HAP-1 (cell line): ENCODE measurements around the gene HM13.
"Not testable (repeated sequence)": the region's sequence is repeated elsewhere in the genome, so short reads cannot be mapped to it uniquely, and the experiment has no call there.

Source experiments
- DNase-seq, 2 experiments: peaks; one replicate each; pipeline ENCODE4 v3.0.0-alpha.2; 2016 to 2020; ENCODE audit warnings: low spot score in 2 of 2
- H3K27me3 ChIP-seq: fragments of 250-450 bp; sonication (Bioruptor Pico); 2 replicates; pipeline ENCODE4 v1.5.1; 2020; ENCODE audit warnings: low read depth, mild to moderate bottlenecking, moderate library complexity
- H3K36me3 ChIP-seq: fragments of 250-450 bp; sonication (Bioruptor Pico); replicated peaks from 2 replicates; pipeline ENCODE4 v1.5.1; 2020; ENCODE audit warnings: mild to moderate bottlenecking
- H3K4me1 ChIP-seq: fragments of 250-450 bp; sonication (Bioruptor Pico); 2 replicates; pipeline ENCODE4 v1.5.1; 2020; ENCODE audit warnings: mild to moderate bottlenecking
- H3K4me3 ChIP-seq: fragments of 250-450 bp; sonication (Bioruptor Pico); 2 replicates; pipeline ENCODE4 v1.5.1; 2020; ENCODE audit warnings: mild to moderate bottlenecking, moderate library complexity
- H3K9me3 ChIP-seq: fragments of 250-450 bp; sonication (Bioruptor Pico); 2 replicates; pipeline ENCODE4 v1.5.1; 2020; ENCODE audit warnings: mild to moderate bottlenecking, moderate library complexity
- in situ Hi-C: fragments of 300-500 bp; cut with MboI; formaldehyde crosslinking; loops from 3 replicates; pipeline ENCODE4 v1.14.3; 2020; ENCODE audit warnings: low sequenced_read_pairs, inconsistent platforms, mixed read lengths

The HM13 gene

DNA sequence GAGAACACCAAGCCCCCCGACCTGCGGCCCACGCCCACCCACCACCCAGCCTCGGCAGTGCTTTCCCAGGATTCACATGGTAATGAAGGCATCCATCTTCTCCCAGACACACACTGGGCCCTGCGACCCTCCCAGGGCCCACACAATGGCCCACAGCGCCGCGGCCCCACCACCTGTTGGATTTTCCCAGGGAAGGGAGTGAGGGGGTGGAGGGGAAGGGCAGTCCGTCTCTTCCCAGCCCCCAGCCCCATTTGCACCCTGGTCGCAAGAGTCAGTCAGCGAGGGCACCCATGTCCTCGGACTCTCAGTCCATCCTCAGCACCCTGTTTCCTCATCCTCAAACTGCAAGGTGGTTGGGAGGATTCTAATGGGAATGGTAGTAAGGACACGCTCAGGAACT, 67.1 kb downstream of the HM13 start:
- no peaks in the 10 kb centered on the region for H3K27me3 ChIP-seq
- in situ Hi-C loops: no loop called here
- no peak overlapping the region for H3K4me3 ChIP-seq
- H3K9me3 ChIP-seq: no peaks in the 10 kb centered on the region
- peaks cover 12% of the 10 kb centered on the region for H3K4me1 ChIP-seq
- H3K36me3 ChIP-seq: no peaks in the 10 kb centered on the region
- DNase-seq: no peak

DNA sequence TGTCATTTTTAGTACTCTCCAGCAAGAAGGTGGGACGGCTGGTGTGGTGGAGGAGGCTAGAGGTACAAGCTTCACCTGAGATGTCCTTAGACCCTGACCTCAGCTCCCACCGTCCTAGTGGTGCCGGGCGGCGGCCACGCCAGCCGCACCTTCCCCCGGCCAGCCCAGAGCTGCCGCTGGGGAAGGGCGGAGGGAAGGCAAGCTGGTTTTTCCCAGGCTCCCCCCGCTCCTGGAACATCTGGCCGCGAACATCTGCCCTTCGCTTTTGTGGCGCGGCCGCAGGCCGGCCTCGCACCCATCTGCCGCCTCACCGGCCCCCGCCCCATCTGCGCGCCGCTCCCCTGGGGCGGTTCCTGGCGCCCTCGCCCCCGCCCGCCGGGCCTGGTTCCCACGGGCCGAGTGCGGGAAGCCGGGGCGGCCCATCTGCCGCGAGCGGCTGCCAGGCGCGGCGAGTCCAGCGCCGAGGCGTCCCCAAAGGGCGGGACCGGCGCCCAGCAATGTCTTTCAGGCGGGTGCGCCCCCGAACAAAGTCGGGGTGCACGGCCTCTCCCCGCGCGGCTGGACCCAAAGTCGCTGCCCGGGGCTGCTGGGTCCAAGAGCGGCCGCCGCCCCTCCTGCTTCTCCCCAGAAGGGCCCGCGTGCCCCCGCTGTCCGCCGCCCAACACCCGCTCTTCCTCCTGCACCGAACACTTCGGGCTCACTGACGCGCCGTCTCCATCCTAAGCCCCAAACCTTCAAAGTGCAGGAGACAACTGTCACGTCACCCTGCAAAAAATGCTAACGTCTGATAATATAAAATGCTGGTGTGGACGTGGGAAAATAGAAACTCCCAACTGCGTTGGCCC, 73.5 kb downstream of the HM13 start:
- Histone ChIP-seq H3K4me1 (peaks cover 32% of the 10 kb centered on the region), H3K27me3 (no peaks in the 10 kb centered on the region), H3K9me3 (no peaks in the 10 kb centered on the region), H3K36me3 (no peaks in the 10 kb centered on the region), H3K4me3 (no peak overlapping the region)
- in situ Hi-C loops: no loop called here
- DNase-seq: no peak

DNA sequence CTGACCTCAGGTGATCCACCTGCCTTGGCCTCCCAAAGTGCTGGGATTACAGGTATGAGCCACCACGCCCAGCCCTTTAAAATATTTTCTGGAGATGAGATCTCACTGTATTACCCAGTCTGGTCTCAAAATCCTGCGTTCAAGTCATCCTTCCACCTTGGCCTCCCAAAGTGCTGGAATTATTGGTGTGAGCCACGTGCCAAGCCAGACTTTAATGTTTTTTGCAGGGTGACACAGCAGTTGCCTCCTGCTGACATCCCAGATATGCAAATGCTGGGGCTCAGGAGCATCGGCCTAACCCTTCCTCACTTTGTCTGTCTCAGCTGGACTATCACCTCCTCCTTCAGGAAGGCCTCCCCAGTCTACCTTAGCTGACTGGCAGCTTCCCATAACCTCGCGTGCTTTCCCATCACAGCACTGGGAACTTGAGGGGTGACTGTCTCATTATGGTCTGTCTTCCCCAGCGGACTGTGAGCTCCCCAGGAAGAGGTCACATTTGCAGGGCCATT, 76.5 kb downstream of the HM13 start:
- in situ Hi-C loops: no loop called here
- Histone ChIP-seq H3K36me3 (no peaks in the 10 kb centered on the region), H3K9me3 (no peaks in the 10 kb centered on the region), H3K4me3 (no peak overlapping the region), H3K27me3 (no peaks in the 10 kb centered on the region), H3K4me1 (peaks cover 35% of the 10 kb centered on the region)
- no peak for DNase-seq

DNA sequence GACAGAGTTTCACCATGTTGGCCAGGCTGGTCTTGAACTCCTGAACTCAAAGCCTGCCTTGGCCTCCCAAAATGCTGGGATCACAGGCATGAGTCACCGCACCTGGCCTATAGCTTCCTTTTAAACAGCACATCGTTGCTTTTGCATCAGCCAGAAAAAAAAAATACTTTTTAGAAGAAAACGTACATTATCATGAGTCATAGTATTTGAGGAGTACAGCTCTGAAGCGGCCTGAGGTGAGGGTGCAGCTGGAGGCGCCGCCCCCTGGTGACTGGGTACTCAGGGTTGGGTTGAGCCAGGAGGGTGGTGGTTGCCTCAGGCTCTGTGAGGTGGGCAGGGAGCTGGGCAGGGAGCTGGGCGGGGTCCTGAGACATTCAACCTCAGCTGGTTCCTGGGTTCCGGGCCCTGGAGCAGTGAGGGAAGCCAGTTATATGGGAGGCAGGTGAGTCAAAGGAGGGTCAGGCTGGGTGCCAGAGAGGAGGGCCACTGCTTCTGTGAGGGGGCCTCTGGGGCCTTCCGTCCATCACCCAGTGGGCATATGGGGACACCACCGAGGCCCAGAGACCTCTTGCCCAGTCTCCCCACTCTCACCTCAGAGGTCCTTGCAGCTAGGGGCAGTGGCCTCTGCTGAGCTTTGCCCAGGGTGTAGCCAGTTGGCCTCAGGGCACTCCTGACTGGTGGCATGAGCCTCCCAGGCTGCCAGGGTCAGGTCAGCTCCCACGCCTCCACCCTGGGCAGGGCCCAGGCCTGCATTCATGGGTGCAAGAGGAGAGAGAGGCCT, 79.2 kb downstream of the HM13 start:
- Histone ChIP-seq H3K4me1 (peaks cover 40% of the 10 kb centered on the region), H3K4me3 (no peak overlapping the region), H3K27me3 (no peaks in the 10 kb centered on the region), H3K9me3 (no peaks in the 10 kb centered on the region), H3K36me3 (no peaks in the 10 kb centered on the region)
- in situ Hi-C loops: no loop called here
- no peak for DNase-seq

DNA sequence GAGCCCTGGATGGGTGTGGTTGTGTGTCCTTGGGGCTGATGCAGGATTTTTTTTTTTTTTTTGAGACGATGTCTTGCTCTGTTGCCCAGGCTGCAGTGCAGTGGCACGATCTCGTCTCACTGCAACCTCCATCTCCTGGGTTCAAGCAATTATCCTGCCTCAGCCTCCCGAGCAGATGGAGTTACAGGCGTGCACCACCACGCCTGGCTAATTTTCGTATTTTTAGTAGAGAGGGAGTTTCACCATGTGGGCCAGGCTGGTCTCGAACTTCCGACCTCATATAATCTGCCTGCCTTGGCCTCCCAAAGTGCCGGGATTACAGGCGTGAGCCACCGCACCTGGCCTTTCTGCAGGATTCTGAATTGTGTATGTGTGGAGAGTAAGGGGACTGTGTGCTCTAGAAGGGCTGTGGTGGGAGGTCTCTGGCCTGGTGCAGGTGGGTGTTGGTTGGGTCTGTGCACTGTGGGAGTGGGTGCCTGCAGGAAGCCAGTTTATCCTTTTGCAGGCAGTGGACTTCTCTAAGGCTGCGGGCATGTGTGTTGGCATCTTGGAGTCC, 79.8 kb downstream of the HM13 start:
- in situ Hi-C loops: no loop called here
- DNase-seq: no peak
- Histone ChIP-seq H3K4me1 (peaks cover 33% of the 10 kb centered on the region), H3K4me3 (no peak overlapping the region), H3K27me3 (no peaks in the 10 kb centered on the region), H3K36me3 (no peaks in the 10 kb centered on the region), H3K9me3 (no peaks in the 10 kb centered on the region)

DNA sequence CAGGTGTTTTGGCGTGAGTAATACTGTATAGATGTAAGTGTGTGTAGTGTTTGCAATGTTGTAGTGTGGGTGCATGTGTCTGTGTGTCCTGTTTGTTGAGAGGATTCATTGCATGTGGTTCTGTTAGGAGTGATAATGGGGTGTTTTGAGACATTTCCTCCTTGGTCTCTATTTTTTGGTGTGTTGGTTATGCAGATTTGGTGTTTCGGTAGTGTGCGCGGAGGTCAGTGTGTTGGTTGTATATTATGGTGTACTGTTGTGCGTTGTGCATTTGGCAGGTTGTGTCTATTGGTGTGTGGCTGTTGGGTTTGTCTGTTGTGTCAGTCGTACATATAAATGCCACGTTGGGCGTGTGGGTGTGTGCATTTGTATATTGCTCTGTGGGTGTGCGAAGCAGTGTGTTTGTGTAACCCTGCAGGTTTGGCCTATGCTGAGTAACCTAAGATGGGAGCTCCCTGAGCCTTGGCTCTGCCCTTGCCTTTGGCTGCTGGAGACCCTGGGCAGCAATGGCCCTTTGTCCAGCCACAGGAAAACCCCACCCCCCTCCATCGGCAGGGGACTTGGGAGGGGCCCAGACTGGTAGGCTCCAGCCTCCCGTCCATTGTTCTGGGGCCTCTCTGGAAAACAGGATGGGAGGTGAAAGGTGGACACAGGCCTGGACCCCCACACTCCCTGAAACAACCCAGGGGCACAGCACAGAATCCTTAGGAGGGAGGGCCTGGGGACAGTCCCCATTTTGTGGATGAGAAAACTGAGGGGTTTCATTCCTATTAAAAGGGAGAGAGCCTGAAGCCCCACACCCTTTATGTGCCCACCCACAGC, 80.5 kb downstream of the HM13 start:
- Histone ChIP-seq H3K36me3 (no peaks in the 10 kb centered on the region), H3K27me3 (no peaks in the 10 kb centered on the region), H3K4me1 (peaks cover 33% of the 10 kb centered on the region), H3K9me3 (no peaks in the 10 kb centered on the region), H3K4me3 (no peak overlapping the region)
- in situ Hi-C loops: no loop called here
- DNase-seq: peak in 1 of 2 experiments; percentile 73

DNA sequence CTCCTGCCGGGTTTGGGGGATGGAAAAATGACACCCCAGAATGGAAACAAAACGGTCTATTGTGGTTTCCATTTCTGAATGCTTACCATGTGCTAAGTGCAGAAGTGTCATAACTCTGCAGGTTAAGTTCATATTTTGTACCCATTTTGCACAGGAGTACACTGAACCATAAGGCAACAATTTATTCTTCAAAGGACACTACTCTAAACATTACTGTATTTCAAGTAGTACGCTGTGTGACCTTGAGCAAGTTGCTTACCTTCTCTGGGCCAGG, 81.1 kb downstream of the HM13 start:
- no peaks in the 10 kb centered on the region for H3K9me3 ChIP-seq
- no peaks in the 10 kb centered on the region for H3K36me3 ChIP-seq
- no peak overlapping the region for H3K4me3 ChIP-seq
- in situ Hi-C loops: no loop called here
- peaks cover 33% of the 10 kb centered on the region for H3K4me1 ChIP-seq
- DNase-seq: no peak
- H3K27me3 ChIP-seq: no peaks in the 10 kb centered on the region

DNA sequence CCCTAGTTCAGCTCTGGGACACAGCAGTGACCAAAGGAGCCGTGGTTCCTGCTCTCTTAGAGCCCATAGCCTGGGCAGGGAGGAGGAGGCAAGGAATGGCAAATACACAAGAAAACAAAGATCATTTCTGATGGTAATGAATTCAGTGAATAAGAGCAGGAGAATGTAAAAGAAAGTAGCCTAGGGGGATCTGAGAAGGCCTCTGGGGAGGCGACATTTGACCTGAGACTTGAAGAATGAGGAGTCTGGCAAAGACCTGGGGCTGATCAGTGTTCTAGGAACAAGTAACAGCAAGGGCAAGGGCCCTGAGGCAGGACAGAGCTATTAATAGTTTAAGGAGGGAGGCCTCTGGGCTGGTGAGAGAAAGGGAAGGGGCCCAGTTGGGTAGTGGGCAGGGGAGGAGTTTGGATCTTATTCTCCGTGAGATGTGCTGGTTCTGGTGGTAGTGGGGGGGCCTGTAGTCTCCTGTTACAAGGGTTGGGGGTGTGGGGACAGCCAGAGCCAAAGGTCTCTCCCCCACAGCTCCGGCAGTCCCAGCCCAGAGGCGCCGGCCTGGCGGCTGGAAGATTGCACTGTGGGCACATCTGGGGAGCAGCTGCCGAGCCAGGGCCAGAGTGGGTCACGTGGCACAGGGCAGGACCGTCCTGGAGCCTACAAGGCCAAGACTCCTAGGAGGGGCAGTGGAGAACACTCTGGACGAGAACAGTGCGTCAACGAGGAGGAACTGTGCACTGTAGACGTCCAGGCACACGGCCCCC, 81.6 kb downstream of the HM13 start:
- H3K36me3 ChIP-seq: no peaks in the 10 kb centered on the region
- no peaks in the 10 kb centered on the region for H3K27me3 ChIP-seq
- no peak overlapping the region for H3K4me3 ChIP-seq
- no peaks in the 10 kb centered on the region for H3K9me3 ChIP-seq
- H3K4me1 ChIP-seq: peaks cover 33% of the 10 kb centered on the region
- peak; percentile 97 for DNase-seq
- in situ Hi-C loops: no loop called here

DNA sequence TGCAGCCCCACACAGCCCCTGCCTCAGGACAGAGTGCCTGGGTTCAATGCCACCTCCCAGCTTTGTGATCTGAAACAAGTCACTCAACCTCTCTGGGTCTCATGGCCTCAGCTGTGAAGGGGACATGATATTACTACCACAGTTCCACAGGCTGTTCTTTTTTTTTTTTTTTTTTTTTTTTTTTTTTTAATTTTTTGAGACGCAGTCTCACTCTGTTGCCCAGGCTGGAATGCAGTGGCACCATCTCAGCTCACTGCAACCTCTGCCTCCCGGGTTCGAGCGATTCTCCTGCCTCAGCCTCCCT, 82.1 kb downstream of the HM13 start:
- H3K36me3 ChIP-seq, H3K4me3 ChIP-seq, H3K9me3 ChIP-seq, H3K27me3 ChIP-seq, DNase-seq, in situ Hi-C loops: not testable (repeated sequence)
- H3K4me1 ChIP-seq: peaks cover 27% of the 10 kb centered on the region

DNA sequence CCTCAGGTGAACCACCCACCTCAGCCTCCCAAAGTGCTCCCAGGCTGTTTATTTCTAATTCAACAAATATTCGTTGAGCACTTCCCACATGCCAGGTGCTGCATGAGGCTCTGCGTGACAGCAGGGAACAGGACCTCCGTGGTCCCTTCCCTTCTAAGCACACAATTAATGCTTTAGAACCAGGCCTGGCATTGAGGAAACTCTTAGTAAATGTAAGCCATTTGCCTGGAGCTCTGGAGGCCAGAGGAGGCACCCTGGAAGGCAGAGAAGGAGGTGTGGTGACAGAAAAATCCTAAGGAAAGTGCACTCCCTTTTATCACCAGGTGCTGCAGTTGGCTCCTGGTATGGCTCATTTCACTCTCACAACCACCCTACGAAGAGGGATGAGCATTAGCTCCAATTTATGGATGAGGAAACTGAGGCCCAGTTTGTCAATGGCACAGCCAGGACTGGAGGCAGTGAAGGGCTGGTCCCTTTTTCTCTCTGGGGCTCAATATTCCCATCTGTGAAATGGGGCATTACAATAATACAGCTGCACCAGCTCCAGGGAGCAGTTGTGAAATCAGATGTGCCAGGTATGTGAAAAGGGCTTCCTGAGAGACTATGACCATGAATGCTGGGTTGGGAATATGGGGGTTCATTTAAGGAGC, 82.7 kb downstream of the HM13 start:
- Histone ChIP-seq H3K36me3 (no peaks in the 10 kb centered on the region), H3K4me1 (peaks cover 23% of the 10 kb centered on the region), H3K9me3 (no peaks in the 10 kb centered on the region), H3K4me3 (no peak overlapping the region), H3K27me3 (no peaks in the 10 kb centered on the region)
- no peak for DNase-seq
- in situ Hi-C loops: no loop called here

DNA sequence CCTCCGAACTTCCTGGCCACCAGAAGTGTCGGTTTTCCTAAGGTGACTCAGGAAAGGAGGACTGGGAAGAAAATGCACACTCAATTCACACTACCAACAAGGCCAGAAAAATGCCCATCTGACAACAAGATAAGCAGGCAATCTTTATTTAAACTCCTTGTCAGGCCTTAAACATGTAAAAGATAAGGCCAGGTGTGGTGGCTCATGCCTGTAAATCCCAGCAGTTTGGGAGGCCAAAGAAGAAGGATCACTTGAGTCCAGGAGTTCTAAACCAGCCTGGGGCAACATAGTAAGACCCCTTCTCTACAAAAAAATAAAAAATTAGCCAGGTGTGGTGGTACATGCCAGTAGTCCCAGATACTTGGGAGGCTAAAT, 83.2 kb downstream of the HM13 start:
- DNase-seq: no peak
- Histone ChIP-seq H3K27me3 (no peaks in the 10 kb centered on the region), H3K4me3 (no peak overlapping the region), H3K4me1 (peaks cover 26% of the 10 kb centered on the region), H3K9me3 (no peaks in the 10 kb centered on the region), H3K36me3 (no peaks in the 10 kb centered on the region)
- in situ Hi-C loops: no loop called here

DNA sequence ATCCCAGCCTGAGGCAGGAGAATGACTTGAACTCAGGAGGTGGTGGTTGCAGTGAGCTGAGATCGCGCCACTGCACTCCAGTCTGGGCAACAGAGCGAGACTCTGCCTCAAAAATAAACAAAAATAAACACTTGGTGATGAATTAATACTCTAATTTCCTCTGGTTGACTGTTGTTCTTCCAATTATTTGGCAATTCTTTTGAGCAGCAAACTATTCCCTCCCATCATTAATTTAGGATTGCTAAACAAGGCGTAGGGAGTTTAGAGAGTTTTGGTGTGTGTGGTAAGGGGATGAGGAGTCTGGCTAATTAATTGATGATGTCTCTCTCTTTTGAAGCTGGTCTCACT, 88.2 kb downstream of the HM13 start:
- Histone ChIP-seq H3K9me3 (no peaks in the 10 kb centered on the region), H3K4me1 (peaks cover 19% of the 10 kb centered on the region), H3K27me3 (no peaks in the 10 kb centered on the region), H3K4me3 (no peak overlapping the region), H3K36me3 (peaks cover 14% of the 10 kb centered on the region)
- in situ Hi-C loops: no loop called here
- no peak for DNase-seq
